ENCODE data around the gene RAB9A. TPM values are rescaled to one million over a fixed set of nuclear protein-coding genes. Genes with fewer than 3 reads are reported as not detected.

Gene RAB9A
- total RNA-seq, 1 experiment from 2014 or later, result 26.3 TPM

DNA sequence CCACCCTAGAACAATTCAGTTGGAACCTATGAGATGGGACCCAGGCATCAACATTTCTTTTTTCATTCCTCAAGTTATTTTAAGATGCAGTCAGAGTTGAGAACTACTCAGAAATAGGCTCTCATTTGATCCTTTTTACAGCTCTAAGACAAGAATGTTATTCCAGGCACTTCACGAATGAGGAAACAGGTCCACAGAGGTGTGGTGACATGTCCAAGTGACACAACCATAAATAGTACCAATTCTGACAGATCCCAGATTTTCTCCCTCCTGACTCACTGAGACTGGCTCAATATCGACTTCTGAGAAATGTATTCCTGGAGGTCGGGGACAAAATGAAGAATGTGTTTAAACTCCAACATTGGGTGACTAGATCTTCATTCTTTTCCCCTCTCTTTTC is 24.9 kb upstream of the RAB9A start:
- TF ChIP-seq JUN (CRISPR knock-in tag; IDR thresholded peaks at IDR 0.05) (no peak), CREM (CRISPR knock-in tag; IDR thresholded peaks at IDR 0.05) (no peak)
- POLR2A ChIA-PET, result no interaction called here
- ATAC-seq, result no peak
- no peak for DNase-seq (ENCODE audit: low spot score)
- no peaks in the 10 kb centered on the region for H3K27me3 Mint-ChIP-seq (ENCODE audit: low read depth)
- H3K27ac Mint-ChIP-seq, result no peak overlapping the region
- CTCF ChIA-PET, result no interaction called here
- no peaks in the 10 kb centered on the region for H3K9me3 Mint-ChIP-seq
- H3K4me1 Mint-ChIP-seq, result peaks cover 3% of the 10 kb centered on the region
- H3K4me3 Mint-ChIP-seq, result no peak overlapping the region
- H3K36me3 Mint-ChIP-seq, result peaks cover 15% of the 10 kb centered on the region

DNA sequence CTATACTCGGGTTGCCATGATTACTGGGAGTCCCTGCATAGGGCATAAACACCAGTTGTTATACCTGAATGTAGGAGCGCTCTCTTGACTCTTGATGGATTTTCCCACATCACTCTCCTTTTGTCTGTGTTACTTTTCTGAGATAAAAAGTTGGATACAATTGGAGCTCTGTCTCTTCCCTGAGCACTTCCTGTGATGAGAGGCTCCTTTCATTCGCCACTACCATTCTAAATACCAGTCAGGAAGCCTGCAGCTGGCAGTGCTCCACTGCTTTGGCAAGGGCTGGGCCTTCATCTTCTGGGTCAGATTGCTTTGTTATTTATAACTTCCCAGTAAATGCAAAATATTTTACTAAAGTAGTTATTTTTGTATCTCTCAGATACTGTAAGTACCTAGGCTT is 22.1 kb upstream of the RAB9A start:
- DNase-seq (ENCODE audit: low spot score) (no peak), ATAC-seq (no peak)
- H3K9me3 Mint-ChIP-seq, result no peaks in the 10 kb centered on the region
- H3K36me3 Mint-ChIP-seq, result peaks cover 6% of the 10 kb centered on the region; the same call in 1 of the 2 replicates
- ChIA-PET CTCF (no interaction called here), POLR2A (interaction anchor here (0.5 kb wide), 1 partner anchor 271 kb away, joined by 3 read pairs; no protein-coding TSS in a partner anchor)
- H3K4me1 Mint-ChIP-seq, result no peaks in the 10 kb centered on the region
- TF ChIP-seq ZNF138 (CRISPR knock-in tag; conservative IDR thresholded peaks at IDR 0.05) (no peak), GTF2I (CRISPR knock-in tag; conservative IDR thresholded peaks at IDR 0.05) (no peak), RELA (CRISPR knock-in tag; IDR thresholded peaks at IDR 0.05; ENCODE audit: borderline replicate concordance) (no peak), KAT7 (CRISPR knock-in tag; IDR thresholded peaks at IDR 0.05; ENCODE audit: borderline replicate concordance) (no peak), CBFB (CRISPR knock-in tag; IDR thresholded peaks at IDR 0.05; ENCODE audit: low read depth) (no peak), NR2C2 (CRISPR knock-in tag; IDR thresholded peaks at IDR 0.05) (no peak), ZNF423 (CRISPR knock-in tag; IDR thresholded peaks at IDR 0.05) (no peak), ZNF219 (CRISPR knock-in tag; IDR thresholded peaks at IDR 0.05; ENCODE audit: borderline replicate concordance) (no peak), ZNF396 (CRISPR knock-in tag; IDR thresholded peaks at IDR 0.05; ENCODE audit: borderline replicate concordance) (no peak), ZNF232 (CRISPR knock-in tag; IDR thresholded peaks at IDR 0.05) (no peak)
- TF ChIP-seq, protein P1, sequence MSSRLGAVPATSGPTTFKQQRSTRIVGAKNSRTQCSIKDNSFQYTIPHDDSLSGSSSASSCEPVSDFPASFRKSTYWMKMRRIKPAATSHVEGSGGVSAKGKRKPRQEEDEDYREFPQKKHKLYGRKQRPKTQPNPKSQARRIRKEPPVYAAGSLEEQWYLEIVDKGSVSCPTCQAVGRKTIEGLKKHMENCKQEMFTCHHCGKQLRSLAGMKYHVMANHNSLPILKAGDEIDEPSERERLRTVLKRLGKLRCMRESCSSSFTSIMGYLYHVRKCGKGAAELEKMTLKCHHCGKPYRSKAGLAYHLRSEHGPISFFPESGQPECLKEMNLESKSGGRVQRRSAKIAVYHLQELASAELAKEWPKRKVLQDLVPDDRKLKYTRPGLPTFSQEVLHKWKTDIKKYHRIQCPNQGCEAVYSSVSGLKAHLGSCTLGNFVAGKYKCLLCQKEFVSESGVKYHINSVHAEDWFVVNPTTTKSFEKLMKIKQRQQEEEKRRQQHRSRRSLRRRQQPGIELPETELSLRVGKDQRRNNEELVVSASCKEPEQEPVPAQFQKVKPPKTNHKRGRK (CRISPR knock-in tag; IDR thresholded peaks at IDR 0.05; ENCODE audit: borderline replicate concordance), result no peak
- TF ChIP-seq, protein P2, sequence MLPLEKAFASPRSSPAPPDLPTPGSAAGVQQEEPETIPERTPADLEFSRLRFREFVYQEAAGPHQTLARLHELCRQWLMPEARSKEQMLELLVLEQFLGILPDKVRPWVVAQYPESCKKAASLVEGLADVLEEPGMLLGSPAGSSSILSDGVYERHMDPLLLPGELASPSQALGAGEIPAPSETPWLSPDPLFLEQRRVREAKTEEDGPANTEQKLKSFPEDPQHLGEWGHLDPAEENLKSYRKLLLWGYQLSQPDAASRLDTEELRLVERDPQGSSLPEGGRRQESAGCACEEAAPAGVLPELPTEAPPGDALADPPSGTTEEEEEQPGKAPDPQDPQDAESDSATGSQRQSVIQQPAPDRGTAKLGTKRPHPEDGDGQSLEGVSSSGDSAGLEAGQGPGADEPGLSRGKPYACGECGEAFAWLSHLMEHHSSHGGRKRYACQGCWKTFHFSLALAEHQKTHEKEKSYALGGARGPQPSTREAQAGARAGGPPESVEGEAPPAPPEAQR (CRISPR knock-in tag; IDR thresholded peaks at IDR 0.05), result no peak
- TF ChIP-seq, protein P3, sequence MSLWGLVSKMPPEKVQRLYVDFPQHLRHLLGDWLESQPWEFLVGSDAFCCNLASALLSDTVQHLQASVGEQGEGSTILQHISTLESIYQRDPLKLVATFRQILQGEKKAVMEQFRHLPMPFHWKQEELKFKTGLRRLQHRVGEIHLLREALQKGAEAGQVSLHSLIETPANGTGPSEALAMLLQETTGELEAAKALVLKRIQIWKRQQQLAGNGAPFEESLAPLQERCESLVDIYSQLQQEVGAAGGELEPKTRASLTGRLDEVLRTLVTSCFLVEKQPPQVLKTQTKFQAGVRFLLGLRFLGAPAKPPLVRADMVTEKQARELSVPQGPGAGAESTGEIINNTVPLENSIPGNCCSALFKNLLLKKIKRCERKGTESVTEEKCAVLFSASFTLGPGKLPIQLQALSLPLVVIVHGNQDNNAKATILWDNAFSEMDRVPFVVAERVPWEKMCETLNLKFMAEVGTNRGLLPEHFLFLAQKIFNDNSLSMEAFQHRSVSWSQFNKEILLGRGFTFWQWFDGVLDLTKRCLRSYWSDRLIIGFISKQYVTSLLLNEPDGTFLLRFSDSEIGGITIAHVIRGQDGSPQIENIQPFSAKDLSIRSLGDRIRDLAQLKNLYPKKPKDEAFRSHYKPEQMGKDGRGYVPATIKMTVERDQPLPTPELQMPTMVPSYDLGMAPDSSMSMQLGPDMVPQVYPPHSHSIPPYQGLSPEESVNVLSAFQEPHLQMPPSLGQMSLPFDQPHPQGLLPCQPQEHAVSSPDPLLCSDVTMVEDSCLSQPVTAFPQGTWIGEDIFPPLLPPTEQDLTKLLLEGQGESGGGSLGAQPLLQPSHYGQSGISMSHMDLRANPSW (CRISPR knock-in tag; conservative IDR thresholded peaks at IDR 0.05; ENCODE audit: low read depth), result no peak
- TF ChIP-seq, protein P4, sequence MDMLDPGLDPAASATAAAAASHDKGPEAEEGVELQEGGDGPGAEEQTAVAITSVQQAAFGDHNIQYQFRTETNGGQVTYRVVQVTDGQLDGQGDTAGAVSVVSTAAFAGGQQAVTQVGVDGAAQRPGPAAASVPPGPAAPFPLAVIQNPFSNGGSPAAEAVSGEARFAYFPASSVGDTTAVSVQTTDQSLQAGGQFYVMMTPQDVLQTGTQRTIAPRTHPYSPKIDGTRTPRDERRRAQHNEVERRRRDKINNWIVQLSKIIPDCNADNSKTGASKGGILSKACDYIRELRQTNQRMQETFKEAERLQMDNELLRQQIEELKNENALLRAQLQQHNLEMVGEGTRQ (CRISPR knock-in tag; IDR thresholded peaks at IDR 0.05), result no peak
- no peaks in the 10 kb centered on the region for H3K27me3 Mint-ChIP-seq (ENCODE audit: low read depth)
- no peak overlapping the region for H3K4me3 Mint-ChIP-seq
- H3K27ac Mint-ChIP-seq, result no peak overlapping the region

DNA sequence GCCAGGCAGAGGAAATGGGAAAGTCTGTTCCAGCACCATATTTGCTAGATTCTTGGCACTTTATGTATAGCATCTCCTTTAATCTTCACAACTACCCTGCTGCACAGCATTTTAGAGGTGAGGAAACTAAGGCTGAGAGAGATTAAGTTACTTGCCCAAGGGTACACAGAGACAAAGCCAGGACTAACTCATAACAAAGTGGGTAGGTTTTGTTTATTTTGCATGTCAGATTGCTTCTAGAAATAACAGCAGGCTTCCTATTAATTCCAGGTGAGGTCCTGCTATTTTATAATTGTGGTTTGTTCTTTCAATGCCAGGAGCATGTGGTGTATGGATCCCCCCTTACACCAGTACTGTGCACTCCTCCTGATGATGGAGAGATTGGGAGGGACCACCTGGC is 21.0 kb upstream of the RAB9A start:
- ATAC-seq (no peak), DNase-seq (ENCODE audit: low spot score) (no peak)
- peaks cover 2% of the 10 kb centered on the region; the same call in 1 of the 2 replicates for H3K36me3 Mint-ChIP-seq
- ChIA-PET CTCF (no interaction called here), POLR2A (no interaction called here)
- no peak overlapping the region for H3K4me3 Mint-ChIP-seq
- H3K27ac Mint-ChIP-seq, result no peak overlapping the region
- H3K27me3 Mint-ChIP-seq (ENCODE audit: low read depth), result 0 out of 2 replicates have a peak, but pooled peaks cover under 1% of the 10 kb centered on the region
- H3K4me1 Mint-ChIP-seq, result no peaks in the 10 kb centered on the region
- H3K9me3 Mint-ChIP-seq, result no peaks in the 10 kb centered on the region
- TF ChIP-seq CREB1 (CRISPR knock-in tag; IDR thresholded peaks at IDR 0.05), result no peak
- TF ChIP-seq, protein P5, sequence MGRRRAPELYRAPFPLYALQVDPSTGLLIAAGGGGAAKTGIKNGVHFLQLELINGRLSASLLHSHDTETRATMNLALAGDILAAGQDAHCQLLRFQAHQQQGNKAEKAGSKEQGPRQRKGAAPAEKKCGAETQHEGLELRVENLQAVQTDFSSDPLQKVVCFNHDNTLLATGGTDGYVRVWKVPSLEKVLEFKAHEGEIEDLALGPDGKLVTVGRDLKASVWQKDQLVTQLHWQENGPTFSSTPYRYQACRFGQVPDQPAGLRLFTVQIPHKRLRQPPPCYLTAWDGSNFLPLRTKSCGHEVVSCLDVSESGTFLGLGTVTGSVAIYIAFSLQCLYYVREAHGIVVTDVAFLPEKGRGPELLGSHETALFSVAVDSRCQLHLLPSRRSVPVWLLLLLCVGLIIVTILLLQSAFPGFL (CRISPR knock-in tag; IDR thresholded peaks at IDR 0.05; ENCODE audit: borderline replicate concordance), result no peak
- TF ChIP-seq ZNF317 (CRISPR knock-in tag; IDR thresholded peaks at IDR 0.05; ENCODE audit: borderline replicate concordance, low read depth), result no peak
- TF ChIP-seq TEAD4 (CRISPR knock-in tag; IDR thresholded peaks at IDR 0.05), result no peak
- no peak for TF ChIP-seq IRF2 (CRISPR knock-in tag; IDR thresholded peaks at IDR 0.05; ENCODE audit: borderline replicate concordance, low read depth)
- TF ChIP-seq, protein P6, sequence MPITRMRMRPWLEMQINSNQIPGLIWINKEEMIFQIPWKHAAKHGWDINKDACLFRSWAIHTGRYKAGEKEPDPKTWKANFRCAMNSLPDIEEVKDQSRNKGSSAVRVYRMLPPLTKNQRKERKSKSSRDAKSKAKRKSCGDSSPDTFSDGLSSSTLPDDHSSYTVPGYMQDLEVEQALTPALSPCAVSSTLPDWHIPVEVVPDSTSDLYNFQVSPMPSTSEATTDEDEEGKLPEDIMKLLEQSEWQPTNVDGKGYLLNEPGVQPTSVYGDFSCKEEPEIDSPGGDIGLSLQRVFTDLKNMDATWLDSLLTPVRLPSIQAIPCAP (CRISPR knock-in tag; IDR thresholded peaks at IDR 0.05), result no peak
- TF ChIP-seq TP53 (CRISPR knock-in tag; IDR thresholded peaks at IDR 0.05), result no peak
- TF ChIP-seq, protein P7, sequence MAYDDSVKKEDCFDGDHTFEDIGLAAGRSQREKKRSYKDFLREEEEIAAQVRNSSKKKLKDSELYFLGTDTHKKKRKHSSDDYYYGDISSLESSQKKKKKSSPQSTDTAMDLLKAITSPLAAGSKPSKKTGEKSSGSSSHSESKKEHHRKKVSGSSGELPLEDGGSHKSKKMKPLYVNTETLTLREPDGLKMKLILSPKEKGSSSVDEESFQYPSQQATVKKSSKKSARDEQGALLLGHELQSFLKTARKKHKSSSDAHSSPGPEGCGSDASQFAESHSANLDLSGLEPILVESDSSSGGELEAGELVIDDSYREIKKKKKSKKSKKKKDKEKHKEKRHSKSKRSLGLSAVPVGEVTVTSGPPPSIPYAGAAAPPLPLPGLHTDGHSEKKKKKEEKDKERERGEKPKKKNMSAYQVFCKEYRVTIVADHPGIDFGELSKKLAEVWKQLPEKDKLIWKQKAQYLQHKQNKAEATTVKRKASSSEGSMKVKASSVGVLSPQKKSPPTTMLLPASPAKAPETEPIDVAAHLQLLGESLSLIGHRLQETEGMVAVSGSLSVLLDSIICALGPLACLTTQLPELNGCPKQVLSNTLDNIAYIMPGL (CRISPR knock-in tag; IDR thresholded peaks at IDR 0.05), result no peak
